GM23248 (cell line): ENCODE data around the gene PTPRR. TPM values are rescaled to one million over a fixed set of nuclear protein-coding genes. Genes with fewer than 3 reads are reported as not detected.

Experiments
- DNase-seq: peaks from one replicate; pipeline ENCODE4 v3.0.0-alpha.2; 2015
- H2AFZ ChIP-seq: fragments of 200-600 bp; sonication (generic); 2 replicates; pipeline ENCODE4 v1.6.1; 2016; ENCODE audit warnings: antibody characterized with exemption
- H3F3A ChIP-seq: fragments of 200-600 bp; sonication (generic); 2 replicates; pipeline ENCODE4 v1.6.1; 2016; ENCODE audit warnings: mild to moderate bottlenecking, antibody characterized with exemption, mixed run types; ENCODE audit not compliant: insufficient read depth
- H3K27ac ChIP-seq: fragments of 200-600 bp; sonication (generic); 2 replicates; pipeline ENCODE4 v1.5.1; 2016; ENCODE audit warnings: mild to moderate bottlenecking
- H3K27me3 ChIP-seq: fragments of 200-600 bp; sonication (generic); replicated peaks from 2 replicates; pipeline ENCODE4 v1.6.1; 2016; ENCODE audit warnings: mild to moderate bottlenecking; ENCODE audit not compliant: insufficient read depth
- H3K36me3 ChIP-seq: fragments of 200-600 bp; sonication (generic); 2 replicates; pipeline ENCODE4 v1.6.1; 2016; ENCODE audit warnings: low read depth, mild to moderate bottlenecking
- H3K4me1 ChIP-seq: fragments of 200-600 bp; sonication (generic); 2 replicates; pipeline ENCODE4 v1.6.1; 2016; ENCODE audit warnings: mild to moderate bottlenecking; ENCODE audit not compliant: insufficient read depth
- H3K4me2 ChIP-seq: fragments of 200-600 bp; sonication (generic); one replicate; pipeline ENCODE4 v1.6.1; 2016; ENCODE audit warnings: mild to moderate bottlenecking; ENCODE audit not compliant: unreplicated experiment
- H3K4me3 ChIP-seq: fragments of 200-600 bp; sonication (generic); 2 replicates; pipeline ENCODE4 v1.5.1; 2016; ENCODE audit warnings: mild to moderate bottlenecking
- H3K79me2 ChIP-seq: fragments of 200-600 bp; sonication (generic); 2 replicates; pipeline ENCODE4 v1.6.1; 2016; ENCODE audit warnings: mild to moderate bottlenecking; ENCODE audit not compliant: insufficient read depth
- H3K9ac ChIP-seq: fragments of 200-600 bp; sonication (generic); 2 replicates; pipeline ENCODE4 v1.6.1; 2016; ENCODE audit warnings: mild to moderate bottlenecking
- H3K9me2 ChIP-seq: fragments of 200-600 bp; sonication (generic); 2 replicates; pipeline ENCODE4 v1.6.1; 2016; ENCODE audit warnings: mixed run types, mild to moderate bottlenecking, moderate library complexity; ENCODE audit not compliant: insufficient read depth
- H3K9me3 ChIP-seq: fragments of 200-600 bp; sonication (generic); one replicate; pipeline ENCODE4 v1.6.1; 2017; ENCODE audit warnings: low read depth
- H4K20me1 ChIP-seq: fragments of 200-600 bp; sonication (generic); 2 replicates; pipeline ENCODE4 v1.6.0; 2016; ENCODE audit not compliant: insufficient read depth
- EZH2 ChIP-seq: fragments of 200-600 bp; sonication (generic); IDR thresholded peaks from 2 replicates; pipeline ENCODE4 v1.6.1; 2018; ENCODE audit warnings: antibody characterized with exemption, mild to moderate bottlenecking; ENCODE audit not compliant: insufficient read depth, poor library complexity, severe bottlenecking
- EZH2phosphoT487 ChIP-seq: fragments of 200-600 bp; sonication (generic); IDR thresholded peaks from 2 replicates; pipeline ENCODE4 v1.6.1; 2018; ENCODE audit warnings: antibody characterized with exemption, moderate library complexity, mild to moderate bottlenecking, low read depth; ENCODE audit not compliant: insufficient read depth
- WGBS, 2 experiments: methylation state at CpG; one replicate each; pipeline ENCODE4 v1.1.6; 2015 to 2017; ENCODE audit warnings: low lambda C conversion rate in 2 of 2, low coverage in 1 of 2; ENCODE audit errors: missing lambda C conversion rate in 2 of 2; 5-methylcytosine and 5-hydroxymethylcytosine counted together
- in situ Hi-C: fragments of 300-500 bp; cut with MboI; formaldehyde crosslinking; loops from 2 replicates; pipeline ENCODE4 v1.15.0; 2020
- polyA plus RNA-seq: library from polyadenylated mRNA; unstranded; fragments of >200 nt; fragmentation: Nextera tagmentation; extraction: Ambion mirVana; gene quantifications from 2 replicates; pipeline ENCODE4 v1.2.1, GENCODE V29; 2016
- total RNA-seq: library from RNA; depleted of rRNA; stranded (reverse); fragments of >200 nt; shearing (Covaris generic); gene quantifications from 2 replicates; pipeline ENCODE4 v1.2.3, GENCODE V29; 2014

PTPRR gene
- total and polyA plus RNA-seq, 2 experiments from 2014 or later, result 1.1 to 1.2 TPM

DNA sequence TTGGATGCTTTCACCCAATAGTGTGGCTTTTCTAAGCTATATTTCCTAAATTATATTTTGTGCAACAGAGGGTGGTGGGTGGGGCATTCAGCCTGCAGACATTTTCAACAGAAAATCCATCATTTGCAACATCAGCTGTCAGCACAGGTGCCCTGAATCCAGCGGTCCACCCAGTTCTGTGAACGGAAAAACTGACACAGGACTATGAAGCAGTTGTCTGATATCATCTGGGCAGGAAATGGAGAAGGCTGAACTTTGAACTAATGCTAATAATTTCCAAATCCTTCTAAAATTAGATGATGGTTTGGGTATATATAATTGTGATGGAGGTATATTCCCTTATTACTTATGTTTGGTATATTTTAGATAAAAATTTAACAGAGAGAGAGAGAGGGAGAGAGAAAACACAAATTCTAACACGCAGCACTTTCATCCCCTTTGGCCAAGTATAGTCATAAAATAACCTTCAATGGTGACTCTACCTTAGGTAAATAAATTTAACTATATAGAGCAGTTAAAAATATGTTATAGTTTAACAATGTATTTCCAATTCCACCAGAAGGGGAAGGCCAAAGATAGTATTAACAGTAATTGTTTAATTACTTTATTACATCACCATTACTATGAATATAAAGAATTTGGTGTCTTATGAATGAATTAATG lies 225.0 kb downstream of the PTPRR start:
- H3K27me3 ChIP-seq, result no peaks in the 10 kb centered on the region
- DNase-seq, result no peak
- H3K27ac ChIP-seq, result no peak overlapping the region
- H3K9me2 ChIP-seq, result no peaks in the 10 kb centered on the region
- H3K36me3 ChIP-seq, result no peaks in the 10 kb centered on the region
- TF ChIP-seq EZH2phosphoT487, result no peak
- no peak for TF ChIP-seq EZH2
- H4K20me1 ChIP-seq, result no peaks in the 10 kb centered on the region
- H3F3A ChIP-seq, result no peaks in the 10 kb centered on the region
- H2AFZ ChIP-seq, result peak overlapping the region; percentile 40; the same call in 1 of the 2 replicates
- peaks cover 5% of the 10 kb centered on the region; the same call in 1 of the 2 replicates for H3K4me1 ChIP-seq
- WGBS, 2 experiments, result 46 to 48% methylated on average over 3 of the region's 3 CpGs
- H3K4me3 ChIP-seq, result no peak overlapping the region
- no peak overlapping the region for H3K9ac ChIP-seq
- H3K9me3 ChIP-seq, result no peaks in the 10 kb centered on the region
- in situ Hi-C loops, result no loop called here
- H3K79me2 ChIP-seq, result no peaks in the 10 kb centered on the region
- H3K4me2 ChIP-seq, result no peak overlapping the region

DNA sequence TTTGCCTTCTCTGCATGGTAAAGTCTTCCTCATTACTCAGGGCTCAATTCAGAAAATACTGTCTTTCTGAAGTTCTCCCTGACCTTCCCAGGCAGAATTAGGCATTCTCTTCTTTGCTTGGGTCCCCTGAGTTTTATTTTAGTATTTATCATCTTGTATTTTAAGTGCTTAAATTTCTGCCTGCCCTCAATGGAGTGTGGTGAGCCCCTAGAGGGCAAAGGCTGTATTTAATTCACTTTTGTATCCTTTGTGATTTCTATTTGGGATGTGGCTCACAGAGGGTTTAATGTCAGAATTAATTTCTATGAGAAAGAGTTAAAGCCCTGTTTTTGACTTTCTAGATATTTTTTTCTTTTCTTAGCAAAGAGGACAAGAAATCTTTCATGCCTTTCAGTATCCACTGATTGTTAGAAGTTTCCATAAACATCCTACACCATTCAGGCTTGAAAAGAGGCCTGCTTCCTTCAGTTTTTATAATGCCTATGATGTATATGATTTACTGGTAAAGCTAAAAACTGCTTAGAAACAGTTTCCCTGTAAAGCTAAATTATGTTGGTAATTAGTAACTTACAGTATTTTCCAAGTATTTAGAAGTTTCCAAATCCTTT lies 227.8 kb downstream of the PTPRR start:
- H3K4me1 ChIP-seq, result peaks cover 5% of the 10 kb centered on the region; the same call in 1 of the 2 replicates
- no peaks in the 10 kb centered on the region for H3K79me2 ChIP-seq
- TF ChIP-seq EZH2 (no peak), EZH2phosphoT487 (no peak)
- H3K9me2 ChIP-seq, result no peaks in the 10 kb centered on the region
- H2AFZ ChIP-seq, result peak overlapping the region; percentile 61
- no peak overlapping the region for H3K4me3 ChIP-seq
- no peaks in the 10 kb centered on the region for H3K9me3 ChIP-seq
- DNase-seq, result peak; percentile 66
- no peaks in the 10 kb centered on the region for H3F3A ChIP-seq
- no peaks in the 10 kb centered on the region for H4K20me1 ChIP-seq
- H3K4me2 ChIP-seq, result no peak overlapping the region
- in situ Hi-C loops, result no loop called here
- H3K27me3 ChIP-seq, result no peaks in the 10 kb centered on the region
- H3K27ac ChIP-seq, result no peak overlapping the region
- H3K36me3 ChIP-seq, result no peaks in the 10 kb centered on the region
- 0 out of 2 replicates have a peak overlapping the region, but pooled peaks have one; percentile 18 for H3K9ac ChIP-seq

DNA sequence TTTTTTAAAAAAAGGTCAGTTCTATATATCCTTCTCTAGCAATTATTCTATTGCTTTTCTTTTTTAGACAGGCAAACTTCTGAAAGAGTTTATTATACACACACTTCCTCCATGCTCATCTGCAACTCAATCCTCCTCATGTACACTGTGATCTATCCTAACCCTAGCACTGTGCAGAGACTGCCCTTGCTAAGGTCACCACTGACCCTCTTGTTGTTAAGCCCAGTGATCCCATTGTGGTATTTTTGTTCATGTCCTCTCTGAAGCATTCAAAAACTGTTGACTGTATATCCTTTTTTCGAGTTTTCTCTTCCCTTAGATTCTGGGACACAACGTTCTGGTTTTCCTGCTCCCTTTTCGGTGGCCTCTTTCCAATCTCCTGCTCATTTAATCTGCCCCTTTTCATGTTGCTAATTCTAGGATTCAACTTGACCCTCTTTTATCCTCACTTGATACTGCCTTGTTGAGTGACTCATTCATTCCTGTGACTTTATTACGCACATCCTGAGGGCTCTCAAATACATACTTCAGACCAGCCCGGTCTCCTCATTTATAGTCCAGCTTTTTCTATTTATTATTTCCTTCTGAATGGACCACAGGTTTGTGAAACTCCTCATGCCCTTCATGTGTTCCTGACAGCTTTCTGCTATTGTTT lies 229.4 kb downstream of the PTPRR start:
- 69 to 77% methylated on average over 5 of the region's 5 CpGs for WGBS, 2 experiments
- Histone ChIP-seq H4K20me1 (no peaks in the 10 kb centered on the region), H3K79me2 (no peaks in the 10 kb centered on the region), H3K4me3 (no peak overlapping the region), H3K9me2 (no peaks in the 10 kb centered on the region), H3F3A (no peaks in the 10 kb centered on the region), H3K27ac (no peak overlapping the region), H3K4me2 (no peak overlapping the region), H2AFZ (peak overlapping the region; percentile 50), H3K4me1 (peaks cover 5% of the 10 kb centered on the region; the same call in 1 of the 2 replicates), H3K9me3 (no peaks in the 10 kb centered on the region), H3K36me3 (no peaks in the 10 kb centered on the region), H3K27me3 (no peaks in the 10 kb centered on the region), H3K9ac (no peak overlapping the region)
- peak; percentile 43 for DNase-seq
- TF ChIP-seq EZH2 (no peak), EZH2phosphoT487 (no peak)
- in situ Hi-C loops, result no loop called here

DNA sequence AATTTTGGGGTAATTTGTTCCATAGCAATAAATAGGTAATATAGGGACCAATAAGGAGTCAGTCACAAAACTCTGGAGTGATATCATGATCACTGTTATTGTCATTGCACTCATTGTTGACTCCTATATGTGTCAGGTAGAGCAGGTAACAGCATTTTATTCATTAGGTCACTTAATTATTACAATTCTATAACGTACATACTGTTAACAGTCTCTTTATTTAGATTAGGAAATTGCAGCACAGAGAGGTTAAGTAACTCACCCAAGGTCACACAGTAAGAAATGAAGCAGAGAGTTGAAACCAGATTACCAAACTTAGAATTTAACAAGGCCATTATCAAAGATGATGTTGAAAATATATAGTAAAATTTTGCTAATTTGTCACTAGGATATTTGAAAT lies 233.6 kb downstream of the PTPRR start:
- DNase-seq, result no peak
- H4K20me1 ChIP-seq, result no peaks in the 10 kb centered on the region
- H3K79me2 ChIP-seq, result no peaks in the 10 kb centered on the region
- in situ Hi-C loops, result no loop called here
- H3K4me1 ChIP-seq, result peaks cover 5% of the 10 kb centered on the region; the same call in 1 of the 2 replicates
- no peak overlapping the region for H3K4me3 ChIP-seq
- H3F3A ChIP-seq, result no peaks in the 10 kb centered on the region
- H3K9me2 ChIP-seq, result no peaks in the 10 kb centered on the region
- H3K9me3 ChIP-seq, result no peaks in the 10 kb centered on the region
- H2AFZ ChIP-seq, result no peak overlapping the region
- no peak overlapping the region for H3K27ac ChIP-seq
- no peak for TF ChIP-seq EZH2
- no peak for TF ChIP-seq EZH2phosphoT487
- H3K27me3 ChIP-seq, result no peaks in the 10 kb centered on the region
- no peak overlapping the region for H3K4me2 ChIP-seq
- H3K9ac ChIP-seq, result no peak overlapping the region
- 33 to 37% methylated on average over 1 of the region's 1 CpG for WGBS, 2 experiments
- no peaks in the 10 kb centered on the region for H3K36me3 ChIP-seq
